ENCODE data around the gene DIAPH2. TPM values are rescaled to one million over a fixed set of nuclear protein-coding genes. Genes with fewer than 3 reads are reported as not detected.
A peak's percentile ranks its signal among the peaks of the same experiment; 100 is the strongest.

The DIAPH2 gene
- total RNA-seq, 2 donors from 2014 or later, result 6.8 to 8.1 TPM

GRCh38 chrX:96979766-96980165 lies 295.1 kb downstream of the DIAPH2 start:
- H3K36me3 Mint-ChIP-seq, result no peaks in the 10 kb centered on the region
- ATAC-seq, result no peak

GRCh38 chrX:96982161-96982560 lies 297.5 kb downstream of the DIAPH2 start:
- DNase-seq (ENCODE audit: low spot score in 2 of 2) (no peak), ATAC-seq (no peak)
- Mint-ChIP-seq H3K36me3 (no peaks in the 10 kb centered on the region), H3K27ac (no peak overlapping the region), H3K9me3 (no peaks in the 10 kb centered on the region)

More at GRCh38 chrX:96979766-96980165, 295.1 kb downstream of the DIAPH2 start:
- Mint-ChIP-seq H3K9me3 (no peaks in the 10 kb centered on the region), H3K27ac (no peak overlapping the region)
- no peak for DNase-seq (ENCODE audit: low spot score in 2 of 2)

DNA sequence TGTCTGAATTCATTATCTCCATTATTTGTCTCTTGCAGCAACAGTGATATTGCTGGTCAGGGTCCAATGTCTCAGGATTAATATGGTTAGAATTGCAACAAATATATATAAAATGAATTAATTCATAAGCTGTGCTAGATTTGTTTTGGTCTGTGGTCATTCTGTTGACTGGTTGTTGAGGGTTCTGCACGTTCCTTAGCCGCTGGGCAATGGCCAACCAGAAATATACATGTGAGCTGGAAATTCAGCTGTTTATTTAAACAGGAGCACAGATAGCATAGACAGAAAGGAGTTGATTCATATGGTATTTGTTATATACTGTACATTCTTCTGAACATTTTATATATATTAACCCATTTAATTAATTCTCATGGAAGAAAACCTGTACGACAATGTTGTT lies 299.9 kb downstream of the DIAPH2 start:
- ATAC-seq (no peak), DNase-seq (ENCODE audit: low spot score in 2 of 2) (no peak)
- Mint-ChIP-seq H3K27ac (no peak overlapping the region), H3K36me3 (no peaks in the 10 kb centered on the region), H3K9me3 (no peaks in the 10 kb centered on the region)

GRCh38 chrX:96985046-96985445 lies 300.4 kb downstream of the DIAPH2 start:
- ATAC-seq, result no peak
- H3K27ac Mint-ChIP-seq, result no peak overlapping the region
- DNase-seq (ENCODE audit: low spot score in 2 of 2), result no peak
- no peaks in the 10 kb centered on the region for H3K36me3 Mint-ChIP-seq
- H3K9me3 Mint-ChIP-seq, result no peaks in the 10 kb centered on the region

- no peak overlapping the region for H3K27ac Mint-ChIP-seq
- no peaks in the 10 kb centered on the region for H3K9me3 Mint-ChIP-seq
- no peaks in the 10 kb centered on the region for H3K36me3 Mint-ChIP-seq
- no peak for DNase-seq (ENCODE audit: low spot score in 2 of 2)
- no peak for ATAC-seq
Observed at GRCh38 chrX:96987228-96987627, 302.6 kb downstream of the DIAPH2 start.

DNA sequence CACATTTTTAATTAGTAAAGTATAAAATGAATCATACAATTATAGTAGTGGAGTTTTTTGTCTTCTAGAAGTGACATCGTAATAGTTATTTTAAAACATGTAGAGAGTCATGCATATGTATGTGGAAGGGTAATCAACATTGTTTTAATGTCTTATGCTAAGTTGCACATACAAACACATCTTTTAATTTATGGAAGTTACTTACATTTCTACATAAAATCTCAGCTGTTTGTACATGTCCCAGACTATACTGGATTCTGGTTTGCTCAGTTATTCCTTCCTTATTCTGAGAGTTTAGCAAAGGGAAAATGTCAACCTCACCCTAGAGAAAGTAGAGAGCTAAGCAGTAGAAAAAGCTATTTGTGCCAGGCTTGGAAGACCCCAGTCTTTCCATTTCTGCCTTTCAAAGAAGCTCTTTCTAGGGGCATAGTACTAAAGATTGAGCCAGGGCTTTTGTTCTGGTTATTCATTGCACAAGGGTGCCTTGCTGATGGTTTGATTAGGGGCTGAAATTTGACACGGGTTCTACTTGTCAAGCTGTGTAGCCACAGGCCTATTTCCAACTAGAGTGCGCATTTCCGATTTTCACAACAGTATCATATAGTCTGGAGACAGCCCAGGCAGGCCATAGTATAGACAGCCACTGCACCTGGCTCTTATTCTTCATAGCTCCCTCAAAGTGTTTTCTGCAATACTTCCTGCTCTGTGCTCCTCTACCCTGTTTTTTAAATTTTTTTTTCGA lies 305.4 kb downstream of the DIAPH2 start:
- Mint-ChIP-seq H3K9me3 (no peaks in the 10 kb centered on the region), H3K27ac (peak overlapping the region in 1 of 2 donors; percentile 22), H3K36me3 (no peaks in the 10 kb centered on the region)
- ATAC-seq (no peak), DNase-seq (ENCODE audit: low spot score in 2 of 2) (no peak)

DNA sequence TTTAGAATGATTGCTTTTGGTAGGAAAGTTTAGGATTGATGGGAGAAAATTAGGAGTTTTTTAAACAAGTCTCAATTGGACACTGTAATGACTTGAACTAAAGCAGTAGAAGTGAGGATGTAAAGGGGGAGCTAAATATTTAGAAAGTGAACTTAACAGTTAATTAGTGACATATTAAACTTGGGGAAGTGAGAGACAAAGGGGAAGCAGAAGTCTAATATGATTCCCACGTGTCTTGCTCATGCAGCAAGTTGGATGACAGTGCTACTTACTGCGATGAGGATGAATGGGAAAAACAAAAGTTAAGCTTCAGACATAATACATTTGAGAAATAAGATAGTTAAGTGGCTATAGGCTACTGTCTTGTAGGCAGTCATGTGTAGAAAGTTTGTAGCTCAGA lies 309.5 kb downstream of the DIAPH2 start:
- DNase-seq (ENCODE audit: low spot score in 2 of 2), result no peak
- Mint-ChIP-seq H3K36me3 (no peaks in the 10 kb centered on the region), H3K27ac (no peak overlapping the region), H3K9me3 (no peaks in the 10 kb centered on the region)
- ATAC-seq, result no peak

DNA sequence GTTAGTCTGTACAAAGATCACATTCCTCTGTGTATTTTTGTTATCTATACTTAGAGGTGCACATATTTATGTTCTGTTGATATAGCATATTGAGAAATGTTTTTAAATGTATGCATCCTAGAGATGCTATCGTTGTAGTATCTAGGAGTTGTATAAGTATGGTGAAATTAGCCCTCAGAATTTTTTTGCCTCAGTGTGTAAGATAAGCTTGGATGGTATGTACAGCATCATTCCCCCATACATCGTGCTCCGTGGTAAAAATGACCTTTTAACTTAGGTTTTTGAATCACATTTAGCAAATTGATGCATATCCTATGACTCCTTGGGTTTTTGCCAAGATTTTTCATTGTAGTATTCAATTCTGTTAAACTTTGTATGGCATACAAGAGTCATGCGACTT lies 312.6 kb downstream of the DIAPH2 start:
- H3K36me3 Mint-ChIP-seq, result no peaks in the 10 kb centered on the region
- ATAC-seq (no peak), DNase-seq (ENCODE audit: low spot score in 2 of 2) (no peak)
- no peak overlapping the region for H3K27ac Mint-ChIP-seq
- peaks cover 0 to 3% of the 10 kb centered on the region in 2 donors for H3K9me3 Mint-ChIP-seq

- ATAC-seq (no peak), DNase-seq (ENCODE audit: low spot score in 2 of 2) (no peak)
- Mint-ChIP-seq H3K9me3 (peaks cover 0 to 3% of the 10 kb centered on the region in 2 donors), H3K27ac (no peak overlapping the region), H3K36me3 (no peaks in the 10 kb centered on the region)
Observed at GRCh38 chrX:97000682-97001368, 316.2 kb downstream of the DIAPH2 start.

GRCh38 chrX:97006167-97006566 lies 321.5 kb downstream of the DIAPH2 start:
- DNase-seq (ENCODE audit: low spot score in 2 of 2) (no peak), ATAC-seq (no peak)
- H3K36me3 Mint-ChIP-seq, result no peaks in the 10 kb centered on the region
- H3K9me3 Mint-ChIP-seq, result no peaks in the 10 kb centered on the region
- H3K27ac Mint-ChIP-seq, result no peak overlapping the region

GRCh38 chrX:97009391-97009790 lies 324.7 kb downstream of the DIAPH2 start:
- DNase-seq (ENCODE audit: low spot score in 2 of 2) (no peak), ATAC-seq (no peak)
- H3K9me3 Mint-ChIP-seq, result no peaks in the 10 kb centered on the region
- H3K36me3 Mint-ChIP-seq, result no peaks in the 10 kb centered on the region
- H3K27ac Mint-ChIP-seq, result no peak overlapping the region

- no peak overlapping the region for H3K27ac Mint-ChIP-seq
- no peaks in the 10 kb centered on the region for H3K36me3 Mint-ChIP-seq
- DNase-seq (ENCODE audit: low spot score in 2 of 2), result no peak
- ATAC-seq, result no peak
- H3K9me3 Mint-ChIP-seq, result no peaks in the 10 kb centered on the region
Observed at GRCh38 chrX:97011540-97011939, 326.9 kb downstream of the DIAPH2 start.

- ATAC-seq (no peak), DNase-seq (ENCODE audit: low spot score in 2 of 2) (no peak)
- no peaks in the 10 kb centered on the region for H3K36me3 Mint-ChIP-seq
- no peaks in the 10 kb centered on the region for H3K9me3 Mint-ChIP-seq
- no peak overlapping the region for H3K27ac Mint-ChIP-seq
Observed at GRCh38 chrX:97016106-97016505, 331.5 kb downstream of the DIAPH2 start.

DNA sequence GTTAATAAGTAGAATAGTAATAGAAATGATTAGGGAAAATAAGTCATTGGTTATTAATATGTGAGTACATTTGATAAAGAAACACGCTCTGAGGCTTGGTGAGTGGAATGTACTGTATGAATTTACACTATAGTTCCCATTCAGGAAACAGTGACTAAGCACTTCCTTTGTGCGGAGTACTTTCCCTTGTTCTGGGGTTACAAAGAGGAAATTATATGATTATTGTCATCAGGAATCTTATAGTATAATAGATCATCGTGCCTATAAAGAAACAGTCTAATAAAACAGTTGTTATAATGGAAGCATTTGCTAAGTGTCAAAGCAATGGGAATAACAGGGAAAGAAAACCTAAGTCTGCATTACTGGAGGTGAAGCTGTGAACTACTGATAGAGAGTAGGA lies 337.0 kb downstream of the DIAPH2 start:
- Mint-ChIP-seq H3K27ac (no peak overlapping the region), H3K36me3 (no peaks in the 10 kb centered on the region), H3K9me3 (no peaks in the 10 kb centered on the region)
- DNase-seq (ENCODE audit: low spot score in 2 of 2) (no peak), ATAC-seq (no peak)

- ATAC-seq, result no peak
- Mint-ChIP-seq H3K9me3 (no peaks in the 10 kb centered on the region), H3K27ac (no peak overlapping the region), H3K36me3 (no peaks in the 10 kb centered on the region)
- no peak for DNase-seq (ENCODE audit: low spot score in 2 of 2)
Observed at GRCh38 chrX:97026406-97026805, 341.8 kb downstream of the DIAPH2 start.

- no peak overlapping the region for H3K27ac Mint-ChIP-seq
Observed at GRCh38 chrX:97027384-97027922, 342.8 kb downstream of the DIAPH2 start.

GRCh38 chrX:97030463-97030862 lies 345.8 kb downstream of the DIAPH2 start:
- no peak overlapping the region for H3K27ac Mint-ChIP-seq
- H3K36me3 Mint-ChIP-seq, result no peaks in the 10 kb centered on the region
- ATAC-seq (peak; percentile 16 to 90), DNase-seq (ENCODE audit: low spot score in 2 of 2) (no peak)
- no peaks in the 10 kb centered on the region for H3K9me3 Mint-ChIP-seq

More at GRCh38 chrX:97027384-97027922, 342.8 kb downstream of the DIAPH2 start:
- ATAC-seq (no peak), DNase-seq (ENCODE audit: low spot score in 2 of 2) (no peak)
- Mint-ChIP-seq H3K9me3 (no peaks in the 10 kb centered on the region), H3K36me3 (no peaks in the 10 kb centered on the region)

DNA sequence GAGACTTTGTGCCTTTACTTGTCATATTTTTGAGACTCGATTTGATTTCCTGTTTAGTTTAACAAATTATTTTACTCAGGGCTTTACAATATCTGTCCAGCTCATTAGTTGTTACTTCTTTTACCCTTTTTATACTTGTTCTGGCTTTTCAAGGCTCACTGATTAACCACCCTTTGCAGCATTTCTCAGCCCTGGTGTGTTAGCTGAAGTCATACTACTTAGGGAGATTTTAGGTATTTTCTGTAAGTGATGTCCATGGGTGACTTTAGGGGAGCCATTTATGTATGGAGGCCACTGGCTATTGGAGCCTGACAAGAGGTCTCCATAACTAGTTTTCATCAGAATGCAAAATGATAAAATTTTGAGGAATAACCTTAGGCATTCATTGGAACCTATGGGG lies 346.3 kb downstream of the DIAPH2 start:
- Mint-ChIP-seq H3K9me3 (no peaks in the 10 kb centered on the region), H3K27ac (no peak overlapping the region), H3K36me3 (no peaks in the 10 kb centered on the region)
- no peak for DNase-seq (ENCODE audit: low spot score in 2 of 2)
- no peak for ATAC-seq

Data from activated naive CD4-positive, alpha-beta T cell treated with anti-CD3 and anti-CD28 coated beads, Interleukin-2, amount 50 U/mL, for 72 hours (primary cell).